ENCODE data around the gene SAP30BP. TPM values are rescaled to one million over a fixed set of nuclear protein-coding genes. Genes with fewer than 3 reads are reported as not detected.

Gene SAP30BP
- total RNA-seq, 1 experiment from 2014 or later, result 89.7 TPM

- Histone ChIP-seq H2AFZ (ENCODE audit: low read length) (no peak overlapping the region), H3K79me1 (ENCODE audit: insufficient read depth, low read depth, low read length, poor library complexity, severe bottlenecking) (no peaks in the 10 kb centered on the region), H4K5ac (ENCODE audit: insufficient read length, low read depth, low read length) (no peak overlapping the region), H4K20me1 (ENCODE audit: control insufficient read depth, insufficient read depth, insufficient read length) (no peaks in the 10 kb centered on the region), H3K18ac (ENCODE audit: insufficient read length, low read depth, low read length) (no peak overlapping the region), H3K27ac (ENCODE audit: insufficient read length, low read depth, low read length) (no peak overlapping the region), H3T11ph (ENCODE audit: low read length) (no peak overlapping the region), H3K4me1 (ENCODE audit: insufficient read depth, low read length) (no peaks in the 10 kb centered on the region; the same call in 1 of the 2 replicates), H3K23me2 (ENCODE audit: insufficient read length, low read depth, low read length, poor library complexity, severe bottlenecking) (peaks cover 3% of the 10 kb centered on the region), H3K56ac (ENCODE audit: insufficient read length, low read depth, low read length) (no peak overlapping the region), H2BK20ac (ENCODE audit: low read depth, low read length, poor library complexity, severe bottlenecking) (no peak overlapping the region), H4K8ac (replicated peaks; ENCODE audit: insufficient read length, low read depth, low read length) (no peak overlapping the region), H3K14ac (ENCODE audit: insufficient read depth, low read length) (no peak overlapping the region), H3K23ac (ENCODE audit: insufficient read length, low read depth, low read length) (no peak overlapping the region), H3K27me3 (ENCODE audit: insufficient read depth, low read length) (no peaks in the 10 kb centered on the region), H3K9me3 (ENCODE audit: control insufficient read depth, low read depth, low read length) (no peaks in the 10 kb centered on the region), H2BK12ac (ENCODE audit: insufficient read length, low read depth, low read length) (no peak overlapping the region), H2BK120ac (ENCODE audit: low read depth, low read length, poor library complexity, severe bottlenecking) (no peak overlapping the region), H4K91ac (ENCODE audit: insufficient read length, low read depth, low read length) (no peak overlapping the region), H2BK15ac (ENCODE audit: low read depth, low read length) (no peak overlapping the region), H3K4ac (ENCODE audit: low read depth, low read length) (no peak overlapping the region), H3K79me2 (ENCODE audit: insufficient read depth, low read length) (no peaks in the 10 kb centered on the region), H3K4me2 (ENCODE audit: insufficient read depth, insufficient read length, low read length) (no peak overlapping the region), H3K9ac (ENCODE audit: extremely low read depth, insufficient read length, low read length) (no peak overlapping the region), H2BK5ac (ENCODE audit: insufficient read length, low read length) (no peak overlapping the region), H2AK5ac (ENCODE audit: insufficient read length, low read length) (no peak overlapping the region)
- Mint-ChIP-seq H3K27me3 (ENCODE audit: low read depth) (peaks cover 9% of the 10 kb centered on the region), H3K4me3 (peak overlapping the region in 1 of 2 experiments; percentile 54; a peak in 2 of 5 replicates), H3K4me1 (peaks cover 7 to 10% of the 10 kb centered on the region in 2 experiments), H3K9me3 (no peaks in the 10 kb centered on the region; a peak in 1 of 5 replicates), H3K36me3 (ENCODE audit: insufficient read depth in 1 of 3, low read depth in 3 of 3) (no peaks in the 10 kb centered on the region), H3K27ac (no peak overlapping the region)
- DNase-seq, result peak; percentile 91
- TF ChIP-seq CTCF (conservative IDR thresholded peaks at IDR 0.05), result peak; percentile 96
- no CpG with 5 or more reads among the region's 20 CpGs for WGBS (ENCODE audit: extremely low coverage, insufficient read length, low lambda C conversion rate)
Observed at GRCh38 chr17:75749545-75750389, 82.6 kb downstream of the SAP30BP start.

Data from H9 (cell line).